SU-DHL-6 (cell line): Measurements from ENCODE around the gene SPATA9.

Experiments
- H2AFZ ChIP-seq: fragments of 200-600 bp; sonication (generic); 2 replicates; pipeline ENCODE4 v1.6.1; 2014; ENCODE audit warnings: low read depth, mild to moderate bottlenecking, moderate library complexity, mixed read lengths, antibody characterized with exemption, low read length; ENCODE audit not compliant: severe bottlenecking
- H3F3A ChIP-seq: fragments of 200-600 bp; shearing (Covaris generic); 2 replicates; pipeline ENCODE4 v1.6.0; 2016; ENCODE audit warnings: antibody characterized with exemption, mild to moderate bottlenecking; ENCODE audit not compliant: insufficient read depth
- H3K27ac ChIP-seq: fragments of 200-600 bp; sonication (generic); 2 replicates; pipeline ENCODE4 v1.5.1; 2016; ENCODE audit warnings: low read depth, mild to moderate bottlenecking, low read length, moderate library complexity, mixed read lengths
- H3K27me3 ChIP-seq: fragments of 200-600 bp; sonication (generic), shearing (Covaris generic); 2 replicates; pipeline ENCODE4 v1.6.0; 2014; ENCODE audit warnings: mild to moderate bottlenecking, low read length
- H3K36me3 ChIP-seq: fragments of 200-600 bp; sonication (generic); 2 replicates; pipeline ENCODE4 v1.6.1; 2014; ENCODE audit warnings: mild to moderate bottlenecking, low read length, mixed read lengths
- H3K4me2 ChIP-seq: fragments of 300-600, 200-600 bp; shearing (Covaris generic), sonication (generic); 2 replicates; pipeline ENCODE4 v1.6.0; 2014; ENCODE audit warnings: low read length, low read depth, mild to moderate bottlenecking; ENCODE audit not compliant: poor library complexity, severe bottlenecking
- H3K4me3 ChIP-seq: fragments of 200-600 bp; sonication (generic); 2 replicates; pipeline ENCODE4 v1.5.1; 2014; ENCODE audit warnings: antibody characterized with exemption, low read length, mild to moderate bottlenecking, mixed read lengths; ENCODE audit not compliant: insufficient read depth, poor library complexity, severe bottlenecking
- H3K79me2 ChIP-seq: fragments of 200-600 bp; sonication (generic); 2 replicates; pipeline ENCODE4 v1.6.1; 2014; ENCODE audit warnings: mild to moderate bottlenecking, low read length, moderate library complexity; ENCODE audit not compliant: insufficient read depth
- H3K9ac ChIP-seq: fragments of 200-600 bp; sonication (generic); 2 replicates; pipeline ENCODE4 v1.7.0; 2014; ENCODE audit warnings: mild to moderate bottlenecking, low read length
- H3K9me2 ChIP-seq: fragments of 200-600 bp; sonication (generic); replicated peaks from 2 replicates; pipeline ENCODE4 v1.6.1; 2014; ENCODE audit warnings: low read length; ENCODE audit not compliant: insufficient read depth
- H3K9me3 ChIP-seq: fragments of 200-600 bp; sonication (generic); 2 replicates; pipeline ENCODE4 v1.6.1; 2014; ENCODE audit warnings: low read length, mixed read lengths; ENCODE audit not compliant: insufficient read depth
- H4K20me1 ChIP-seq: fragments of 200-600 bp; sonication (generic); 2 replicates; pipeline ENCODE4 v1.6.1; 2014; ENCODE audit warnings: low read depth, mild to moderate bottlenecking, antibody characterized with exemption, low read length, moderate library complexity, mixed read lengths
- CTCF ChIP-seq: fragments of 200-600 bp; sonication (generic); IDR thresholded peaks from one replicate; pipeline ENCODE4 v1.5.1; 2017; ENCODE audit warnings: antibody characterized with exemption, mild to moderate bottlenecking, low read length, moderate library complexity; ENCODE audit not compliant: insufficient read depth, poor library complexity, severe bottlenecking
- EZH2phosphoT487 ChIP-seq: fragments of 200-600 bp; sonication (generic), shearing (Covaris generic); conservative IDR thresholded peaks from 2 replicates; pipeline ENCODE4 v1.6.1; 2018; ENCODE audit warnings: mild to moderate bottlenecking, antibody characterized with exemption, low read length, moderate library complexity, mixed read lengths

The SPATA9 gene

GRCh38 chr5:95686651-95687050 is 3.9 kb upstream of the SPATA9 start:
- Histone ChIP-seq H3K79me2 (no peaks in the 10 kb centered on the region), H3F3A (no peaks in the 10 kb centered on the region), H3K4me3 (no peak overlapping the region), H3K36me3 (no peaks in the 10 kb centered on the region), H3K27ac (no peak overlapping the region), H3K27me3 (no peaks in the 10 kb centered on the region), H3K9me2 (no peaks in the 10 kb centered on the region), H2AFZ (no peak overlapping the region), H4K20me1 (no peaks in the 10 kb centered on the region), H3K4me2 (no peak overlapping the region), H3K9me3 (no peaks in the 10 kb centered on the region), H3K9ac (no peak overlapping the region)
- TF ChIP-seq CTCF (no peak), EZH2phosphoT487 (no peak)

GRCh38 chr5:95684361-95684760 is 1.6 kb upstream of the SPATA9 start:
- H3K9ac ChIP-seq, result no peak overlapping the region
- H3K79me2 ChIP-seq, result no peaks in the 10 kb centered on the region
- H3K9me2 ChIP-seq, result no peaks in the 10 kb centered on the region
- H3K4me2 ChIP-seq, result no peak overlapping the region
- H3K36me3 ChIP-seq, result no peaks in the 10 kb centered on the region
- H4K20me1 ChIP-seq, result no peaks in the 10 kb centered on the region
- no peak overlapping the region for H3K27ac ChIP-seq
- H3K9me3 ChIP-seq, result no peaks in the 10 kb centered on the region
- no peak overlapping the region for H2AFZ ChIP-seq
- no peaks in the 10 kb centered on the region for H3F3A ChIP-seq
- TF ChIP-seq EZH2phosphoT487, result no peak
- no peak for TF ChIP-seq CTCF
- 0 out of 2 replicates have a peak, but pooled peaks cover 5% of the 10 kb centered on the region for H3K27me3 ChIP-seq
- H3K4me3 ChIP-seq, result no peak overlapping the region

GRCh38 chr5:95673081-95673480 is 9.7 kb downstream of the SPATA9 start:
- Histone ChIP-seq H3K36me3 (no peaks in the 10 kb centered on the region), H3F3A (no peaks in the 10 kb centered on the region), H4K20me1 (no peaks in the 10 kb centered on the region), H3K79me2 (no peaks in the 10 kb centered on the region), H3K9ac (no peak overlapping the region), H3K9me3 (no peaks in the 10 kb centered on the region), H3K4me2 (no peak overlapping the region), H3K27ac (no peak overlapping the region), H3K9me2 (no peaks in the 10 kb centered on the region), H3K27me3 (no peaks in the 10 kb centered on the region), H3K4me3 (no peak overlapping the region), H2AFZ (no peak overlapping the region)
- TF ChIP-seq CTCF (no peak), EZH2phosphoT487 (no peak)
